ENCODE data around the gene SEC14L2. TPM values are rescaled to one million over a fixed set of nuclear protein-coding genes. Genes with fewer than 3 reads are reported as not detected.

Gene SEC14L2
- total RNA-seq, 1 donor from 2014 or later = 10.8 TPM

DNA sequence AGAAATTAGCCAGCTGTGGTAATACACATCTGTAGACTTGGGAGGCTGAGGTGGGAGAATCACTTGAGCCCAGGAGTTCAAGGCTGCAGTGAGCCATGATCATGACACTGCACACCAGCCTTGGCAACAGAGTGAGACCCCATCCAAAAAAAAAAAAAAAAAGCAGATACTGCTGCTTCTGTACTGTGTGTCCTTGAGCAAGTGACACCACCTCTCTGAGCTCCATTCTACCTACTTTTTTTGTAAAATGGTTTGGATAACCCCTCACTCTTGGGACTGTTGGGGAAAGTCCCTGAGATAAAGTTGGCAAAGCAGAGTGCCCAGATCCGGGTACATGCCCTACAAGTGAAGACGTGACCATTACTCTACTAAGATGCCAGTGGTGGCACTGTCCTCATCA is 72.3 kb downstream of the SEC14L2 start:
- H3K4me3 Mint-ChIP-seq = no peak overlapping the region
- H3K4me1 Mint-ChIP-seq = no peaks in the 10 kb centered on the region
- no peaks in the 10 kb centered on the region for H3K9me3 Mint-ChIP-seq
- TF ChIP-seq, protein P1, sequence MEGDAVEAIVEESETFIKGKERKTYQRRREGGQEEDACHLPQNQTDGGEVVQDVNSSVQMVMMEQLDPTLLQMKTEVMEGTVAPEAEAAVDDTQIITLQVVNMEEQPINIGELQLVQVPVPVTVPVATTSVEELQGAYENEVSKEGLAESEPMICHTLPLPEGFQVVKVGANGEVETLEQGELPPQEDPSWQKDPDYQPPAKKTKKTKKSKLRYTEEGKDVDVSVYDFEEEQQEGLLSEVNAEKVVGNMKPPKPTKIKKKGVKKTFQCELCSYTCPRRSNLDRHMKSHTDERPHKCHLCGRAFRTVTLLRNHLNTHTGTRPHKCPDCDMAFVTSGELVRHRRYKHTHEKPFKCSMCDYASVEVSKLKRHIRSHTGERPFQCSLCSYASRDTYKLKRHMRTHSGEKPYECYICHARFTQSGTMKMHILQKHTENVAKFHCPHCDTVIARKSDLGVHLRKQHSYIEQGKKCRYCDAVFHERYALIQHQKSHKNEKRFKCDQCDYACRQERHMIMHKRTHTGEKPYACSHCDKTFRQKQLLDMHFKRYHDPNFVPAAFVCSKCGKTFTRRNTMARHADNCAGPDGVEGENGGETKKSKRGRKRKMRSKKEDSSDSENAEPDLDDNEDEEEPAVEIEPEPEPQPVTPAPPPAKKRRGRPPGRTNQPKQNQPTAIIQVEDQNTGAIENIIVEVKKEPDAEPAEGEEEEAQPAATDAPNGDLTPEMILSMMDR (conservative IDR thresholded peaks at IDR 0.05) = no peak
- peaks cover 38% of the 10 kb centered on the region for H3K27me3 Mint-ChIP-seq (ENCODE audit: low read depth)
- H3K36me3 Mint-ChIP-seq (ENCODE audit: low read depth) = no peaks in the 10 kb centered on the region
- no peak overlapping the region for H3K27ac Mint-ChIP-seq (ENCODE audit: unreplicated experiment)
- DNase-seq (ENCODE audit: low read depth, low spot score) = no peak

DNA sequence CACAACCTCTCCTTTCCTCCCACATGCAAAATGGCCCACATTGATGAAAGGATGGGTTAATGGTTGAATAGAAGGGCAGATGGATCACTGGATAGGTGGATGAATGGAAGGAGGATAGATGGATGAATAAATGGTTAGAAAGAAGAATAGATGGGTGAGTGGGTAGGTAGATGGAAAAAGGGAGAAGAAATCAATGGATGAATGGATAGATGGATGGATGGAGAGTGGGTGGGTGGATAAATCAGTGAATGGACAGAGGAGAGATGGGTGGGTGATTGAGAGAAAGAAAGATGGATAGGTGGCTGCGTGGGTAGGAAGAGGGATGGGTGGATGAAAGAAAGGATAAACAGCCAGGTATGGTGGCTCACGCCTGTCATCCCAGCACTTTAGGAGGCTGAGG is 73.8 kb downstream of the SEC14L2 start:
- Mint-ChIP-seq H3K27me3 (ENCODE audit: low read depth) (peaks cover 26% of the 10 kb centered on the region), H3K9me3 (no peaks in the 10 kb centered on the region), H3K36me3 (ENCODE audit: low read depth) (no peaks in the 10 kb centered on the region), H3K27ac (ENCODE audit: unreplicated experiment) (no peak overlapping the region), H3K4me3 (no peak overlapping the region), H3K4me1 (no peaks in the 10 kb centered on the region)
- DNase-seq (ENCODE audit: low read depth, low spot score) = no peak
- TF ChIP-seq, protein P1 (conservative IDR thresholded peaks at IDR 0.05) = no peak

DNA sequence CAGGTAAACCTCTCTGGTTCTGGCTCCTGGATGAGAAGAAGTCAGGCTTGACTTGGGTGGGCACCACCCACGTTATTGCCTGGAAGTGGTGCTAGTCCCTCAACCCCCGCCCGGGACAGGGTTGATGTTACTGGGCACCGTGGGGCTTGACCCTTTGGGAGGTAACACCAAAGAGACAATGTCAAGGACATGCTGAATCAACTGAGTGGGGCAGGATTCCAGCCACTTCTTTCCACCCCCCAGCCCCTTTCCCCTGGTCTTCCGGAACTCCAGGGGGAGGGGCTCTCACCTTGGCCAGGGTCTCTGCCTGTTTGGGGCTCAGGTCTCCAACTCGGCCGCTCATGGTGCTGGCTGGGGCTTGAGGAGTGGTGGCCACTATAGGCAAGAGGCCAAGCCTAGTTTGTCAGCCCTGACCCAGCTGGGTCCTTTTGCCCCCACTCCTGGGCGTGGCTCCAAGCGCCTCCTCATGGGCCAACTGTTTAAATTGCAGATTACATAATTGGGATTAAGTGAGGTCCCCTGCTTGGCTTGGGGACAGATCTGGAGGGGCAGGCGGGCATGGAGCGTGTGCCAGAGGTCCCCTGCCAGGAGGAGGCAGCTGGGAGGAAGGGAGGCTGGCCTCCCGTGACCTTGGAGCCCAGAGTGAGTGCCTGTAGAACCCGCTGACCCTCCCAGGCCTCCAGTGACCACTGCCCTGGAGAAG is 74.9 kb downstream of the SEC14L2 start, which contains the start of gene SEC14L3:
TSS of gene SEC14L3 (minus strand) at position 402 of the 703 bp plus-strand sequence. CDS start at position 343, 59 bp downstream.
- Mint-ChIP-seq H3K36me3 (ENCODE audit: low read depth) (no peaks in the 10 kb centered on the region), H3K4me3 (no peak within 1 kb of the TSS), H3K27me3 (ENCODE audit: low read depth) (peaks cover 24% of the 10 kb centered on the region), H3K4me1 (no peaks in the 10 kb centered on the region), H3K27ac (ENCODE audit: unreplicated experiment) (no peak within 1 kb of the TSS), H3K9me3 (no peaks in the 10 kb centered on the region)
- TF ChIP-seq, protein P1 (conservative IDR thresholded peaks at IDR 0.05) = no peak
- DNase-seq (ENCODE audit: low read depth, low spot score) = no peak

DNA sequence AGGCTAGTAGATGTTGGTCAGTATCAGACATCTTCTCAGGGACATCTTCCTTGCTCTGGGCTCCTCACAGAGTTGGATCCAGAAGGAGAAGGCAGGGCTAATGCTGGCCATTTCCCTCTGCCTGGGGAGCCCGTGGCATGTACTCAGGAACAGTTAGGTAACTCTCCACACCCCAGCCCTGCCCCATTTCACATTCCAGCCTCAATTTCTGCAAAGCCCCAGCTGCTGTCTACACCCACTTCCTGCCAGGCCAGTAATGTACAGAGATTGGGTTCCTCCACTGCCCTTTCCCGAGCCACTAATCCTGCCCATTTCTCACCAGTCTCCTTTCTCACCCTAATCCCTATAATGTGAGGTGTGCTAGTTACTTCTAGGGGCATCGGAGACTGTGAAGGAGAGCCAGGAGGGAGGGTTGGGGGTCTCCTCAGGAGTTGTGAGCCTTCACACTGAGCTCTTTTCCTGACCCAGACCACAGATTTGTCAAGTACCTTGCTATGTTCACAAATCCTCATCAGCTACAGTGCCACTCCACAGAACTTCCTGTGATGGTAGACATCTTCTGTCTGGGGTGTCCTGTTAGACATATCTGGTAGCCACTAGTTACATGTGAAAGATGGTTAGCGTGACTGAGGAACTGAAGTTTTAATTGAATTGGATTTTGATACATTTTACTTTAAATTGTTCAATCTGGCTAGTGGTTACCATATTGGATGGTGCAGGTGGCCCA is 76.3 kb downstream of the SEC14L2 start:
- TF ChIP-seq, protein P1 (conservative IDR thresholded peaks at IDR 0.05) = no peak
- no peaks in the 10 kb centered on the region for H3K36me3 Mint-ChIP-seq (ENCODE audit: low read depth)
- H3K4me1 Mint-ChIP-seq = no peaks in the 10 kb centered on the region
- peaks cover 22% of the 10 kb centered on the region for H3K27me3 Mint-ChIP-seq (ENCODE audit: low read depth)
- H3K9me3 Mint-ChIP-seq = no peaks in the 10 kb centered on the region
- no peak for DNase-seq (ENCODE audit: low read depth, low spot score)
- no peak overlapping the region for H3K4me3 Mint-ChIP-seq
- H3K27ac Mint-ChIP-seq (ENCODE audit: unreplicated experiment) = no peak overlapping the region

DNA sequence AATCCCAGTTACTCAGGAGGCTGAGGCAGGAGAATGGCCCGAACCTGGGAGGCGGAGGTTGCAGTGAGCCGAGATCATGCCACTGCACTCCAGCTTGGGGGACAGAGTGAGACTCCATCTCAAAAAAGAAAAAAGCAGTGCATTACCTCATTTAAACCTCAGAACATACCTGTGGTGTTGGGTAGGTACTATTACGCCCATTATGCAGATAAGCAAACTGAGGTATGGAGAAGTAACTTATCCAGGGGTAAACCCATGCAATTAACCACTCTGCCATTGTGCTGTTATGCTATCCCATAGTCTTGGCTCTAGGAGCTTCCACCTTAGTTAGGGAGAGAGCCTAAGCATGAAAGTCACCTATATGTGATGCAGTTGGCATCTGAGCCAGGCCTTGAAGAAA is 77.3 kb downstream of the SEC14L2 start:
- Mint-ChIP-seq H3K36me3 (ENCODE audit: low read depth) (no peaks in the 10 kb centered on the region), H3K27ac (ENCODE audit: unreplicated experiment) (no peak overlapping the region), H3K4me3 (no peak overlapping the region), H3K4me1 (no peaks in the 10 kb centered on the region), H3K27me3 (ENCODE audit: low read depth) (peaks cover 20% of the 10 kb centered on the region), H3K9me3 (no peaks in the 10 kb centered on the region)
- DNase-seq (ENCODE audit: low read depth, low spot score) = no peak
- TF ChIP-seq, protein P1 (conservative IDR thresholded peaks at IDR 0.05) = no peak

Other genes starting within 250 kb of the SEC14L2 start
- 0.57 and 1.1 TPM in 2 replicates for gene LIF, start 150.3 kb upstream of the SEC14L2 start, total RNA-seq
- gene OSM, start 130.2 kb upstream of the SEC14L2 start, total RNA-seq = not detected in 2 replicates
- 6.2 and 8.7 TPM in 2 replicates for gene CASTOR1, start 107.5 kb upstream of the SEC14L2 start, total RNA-seq
- gene TBC1D10A, start 70.1 kb upstream of the SEC14L2 start, total RNA-seq = 8.2 and 8.5 TPM in 2 replicates
- 252 and 265 TPM in 2 replicates for gene SF3A1, start 40.1 kb upstream of the SEC14L2 start, total RNA-seq
- gene CCDC157, start 40.0 kb upstream of the SEC14L2 start, total RNA-seq = 8.3 and 9.3 TPM in 2 replicates
- gene RNF215, start 9.6 kb upstream of the SEC14L2 start, total RNA-seq = 27.4 and 29.2 TPM in 2 replicates
- 37.4 and 38.9 TPM in 2 replicates for gene MTFP1, start 28.8 kb downstream of the SEC14L2 start, total RNA-seq
- gene SEC14L3, start 75.0 kb downstream of the SEC14L2 start, total RNA-seq = not detected in 2 replicates
- 0.11 and 0.21 TPM in 2 replicates for gene SEC14L4, start 108.7 kb downstream of the SEC14L2 start, total RNA-seq
- 3.3 and 3.6 TPM in 2 replicates for gene SEC14L6, start 149.7 kb downstream of the SEC14L2 start, total RNA-seq
- gene GAL3ST1, start 177.6 kb downstream of the SEC14L2 start, total RNA-seq = 7.3 and 8.8 TPM in 2 replicates
- gene PES1, start 194.9 kb downstream of the SEC14L2 start, total RNA-seq = 107 and 115 TPM in 2 replicates
- 16.2 and 17.4 TPM in 2 replicates for gene TCN2, start 210.2 kb downstream of the SEC14L2 start, total RNA-seq
- gene SLC35E4, start 238.8 kb downstream of the SEC14L2 start, total RNA-seq = 4.4 and 4.5 TPM in 2 replicates